MCF 10A (cell line): Measurements from ENCODE around the gene SYNE1. TPM values are rescaled to one million over a fixed set of nuclear protein-coding genes. Genes with fewer than 3 reads are reported as not detected.

Source experiments
- BruUV-seq: library from RNA; stranded (reverse); fragments of 400-500 nt; replicated peaks from 2 replicates; lab custom pipeline; 2021; lab: Mats Ljungman, UMichigan
- CTCF ChIA-PET: fragments of 300-600 bp; sonication (Branson Sonifier 250); formaldehyde crosslinking; extraction: SDS; loops from one replicate; lab custom pipeline; 2021; ENCODE audit warnings: antibody characterized with exemption, inconsistent platforms; lab: Yijun Ruan, JAX
- POLR2A ChIA-PET: fragments of 300-600, 350-650 bp; sonication (Branson Sonifier 250); formaldehyde crosslinking; extraction: SDS; loops from one replicate; lab custom pipeline; 2020; ENCODE audit warnings: antibody characterized with exemption, inconsistent platforms; lab: Yijun Ruan, JAX
- DNase-seq: peaks from one replicate; pipeline ENCODE4 v3.0.0-alpha.2; 2018; ENCODE audit not compliant: unreplicated experiment
- H3K27ac Mint-ChIP-seq: one replicate; pipeline ENCODE4 v1.8.0; 2022; ENCODE audit warnings: mild to moderate bottlenecking, low read depth, mixed read lengths; ENCODE audit not compliant: unreplicated experiment
- H3K27me3 Mint-ChIP-seq: one replicate; pipeline ENCODE4 v1.8.0; 2022; ENCODE audit warnings: mixed read lengths; ENCODE audit not compliant: insufficient read depth, unreplicated experiment
- H3K36me3 Mint-ChIP-seq: one replicate; pipeline ENCODE4 v1.8.0; 2022; ENCODE audit warnings: mild to moderate bottlenecking, moderate library complexity, mixed read lengths; ENCODE audit not compliant: insufficient read depth, unreplicated experiment
- H3K4me1 Mint-ChIP-seq: one replicate; pipeline ENCODE4 v1.8.0; 2022; ENCODE audit warnings: mixed read lengths; ENCODE audit not compliant: insufficient read depth, unreplicated experiment
- H3K4me3 Mint-ChIP-seq: one replicate; pipeline ENCODE4 v1.8.0; 2022; ENCODE audit warnings: mild to moderate bottlenecking, moderate library complexity, mixed read lengths; ENCODE audit not compliant: unreplicated experiment
- H3K9me3 Mint-ChIP-seq: one replicate; pipeline ENCODE4 v1.8.0; 2022; ENCODE audit warnings: mixed read lengths; ENCODE audit not compliant: unreplicated experiment
- intact Hi-C: fragments of 100-400 bp; cut with micrococcal nuclease; formaldehyde crosslinking; loops from 2 replicates; pipeline ENCODE4 v1.14.1; 2022
- total RNA-seq: library from RNA; stranded (reverse); gene quantifications from 2 replicates; pipeline ENCODE4 v1.2.3, GENCODE V29; 2022
- TF ChIP-seq, protein P1 (sequence below): fragments of 200-600 bp; IDR thresholded peaks from one replicate; pipeline ENCODE4 v1.8.0; 2022; ENCODE audit warnings: antibody characterized with exemption, mild to moderate bottlenecking; ENCODE audit not compliant: unreplicated experiment

Gene SYNE1
- total RNA-seq, 1 experiment from 2014 or later: 25.4 TPM

DNA sequence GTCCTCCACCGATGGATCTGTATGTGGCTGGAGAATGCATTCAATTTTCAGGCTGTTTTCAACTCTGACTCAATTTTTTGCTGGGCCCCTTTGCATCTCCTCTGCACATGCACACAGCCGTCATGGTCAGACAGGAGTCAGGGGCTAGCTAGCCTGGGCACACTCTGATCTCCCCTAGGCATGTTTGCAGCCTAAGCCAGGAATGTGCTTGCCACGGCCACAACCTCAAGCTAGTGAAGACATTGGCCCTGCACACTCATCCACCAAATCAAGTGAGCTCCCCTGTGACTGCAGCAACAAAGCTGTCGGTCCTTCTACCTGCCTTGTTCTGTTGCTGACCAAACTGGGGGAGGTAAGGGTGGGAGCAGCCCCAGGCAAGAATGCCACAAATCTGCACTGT is 529.2 kb downstream of the SYNE1 start:
- Mint-ChIP-seq H3K4me1 (peaks cover 8% of the 10 kb centered on the region), H3K27me3 (no peaks in the 10 kb centered on the region), H3K27ac (no peak overlapping the region), H3K4me3 (no peak overlapping the region), H3K9me3 (no peaks in the 10 kb centered on the region), H3K36me3 (no peaks in the 10 kb centered on the region)
- POLR2A ChIA-PET: interaction anchor here (0.7 to 1.1 kb wide), 2 partner anchors 11 to 430 kb away, joined by 3 read pairs; no protein-coding TSS in a partner anchor
- no TSS peak for BruUV-seq
- TF ChIP-seq, protein P1, sequence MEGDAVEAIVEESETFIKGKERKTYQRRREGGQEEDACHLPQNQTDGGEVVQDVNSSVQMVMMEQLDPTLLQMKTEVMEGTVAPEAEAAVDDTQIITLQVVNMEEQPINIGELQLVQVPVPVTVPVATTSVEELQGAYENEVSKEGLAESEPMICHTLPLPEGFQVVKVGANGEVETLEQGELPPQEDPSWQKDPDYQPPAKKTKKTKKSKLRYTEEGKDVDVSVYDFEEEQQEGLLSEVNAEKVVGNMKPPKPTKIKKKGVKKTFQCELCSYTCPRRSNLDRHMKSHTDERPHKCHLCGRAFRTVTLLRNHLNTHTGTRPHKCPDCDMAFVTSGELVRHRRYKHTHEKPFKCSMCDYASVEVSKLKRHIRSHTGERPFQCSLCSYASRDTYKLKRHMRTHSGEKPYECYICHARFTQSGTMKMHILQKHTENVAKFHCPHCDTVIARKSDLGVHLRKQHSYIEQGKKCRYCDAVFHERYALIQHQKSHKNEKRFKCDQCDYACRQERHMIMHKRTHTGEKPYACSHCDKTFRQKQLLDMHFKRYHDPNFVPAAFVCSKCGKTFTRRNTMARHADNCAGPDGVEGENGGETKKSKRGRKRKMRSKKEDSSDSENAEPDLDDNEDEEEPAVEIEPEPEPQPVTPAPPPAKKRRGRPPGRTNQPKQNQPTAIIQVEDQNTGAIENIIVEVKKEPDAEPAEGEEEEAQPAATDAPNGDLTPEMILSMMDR: no peak
- CTCF ChIA-PET: interaction anchor here (1.4 to 1.6 kb wide), 2 partner anchors 10 to 16 kb away, joined by 4 to 6 read pairs; no protein-coding TSS in a partner anchor
- intact Hi-C loops: no loop called here
- DNase-seq: no peak

DNA sequence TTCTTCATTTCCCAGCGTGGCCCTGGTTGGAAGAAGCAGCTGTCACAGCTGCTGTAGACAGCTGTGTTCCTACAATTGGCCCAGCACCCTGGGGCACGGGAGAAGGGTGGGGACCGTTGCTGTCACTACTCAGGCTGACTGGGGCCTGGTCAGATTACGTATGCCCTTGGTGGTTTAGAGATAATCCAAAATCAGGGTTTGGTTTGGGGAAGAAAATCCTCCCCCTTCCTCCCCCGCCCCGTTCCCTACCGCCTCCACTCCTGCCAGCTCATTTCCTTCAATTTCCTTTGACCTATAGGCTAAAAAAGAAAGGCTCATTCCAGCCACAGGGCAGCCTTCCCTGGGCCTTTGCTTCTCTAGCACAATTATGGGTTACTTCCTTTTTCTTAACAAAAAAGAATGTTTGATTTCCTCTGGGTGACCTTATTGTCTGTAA is 537.0 kb downstream of the SYNE1 start:
- Mint-ChIP-seq H3K36me3 (peaks cover 9% of the 10 kb centered on the region), H3K27ac (no peak overlapping the region), H3K9me3 (no peaks in the 10 kb centered on the region), H3K4me3 (no peak overlapping the region), H3K4me1 (peaks cover 29% of the 10 kb centered on the region), H3K27me3 (no peaks in the 10 kb centered on the region)
- ChIA-PET CTCF (interaction anchor here (0.5 to 2.9 kb wide), 5 partner anchors 10 to 460 kb away, joined by 3 to 13 read pairs (median 8); no protein-coding TSS in a partner anchor), POLR2A (interaction anchor here (0.6 to 1.5 kb wide), 6 partner anchors 10 to 336 kb away, joined by 3 to 7 read pairs (median 3); no protein-coding TSS in a partner anchor)
- TF ChIP-seq, protein P1: no peak
- intact Hi-C loops: no loop called here
- DNase-seq: peak; percentile 56
- no TSS peak for BruUV-seq

DNA sequence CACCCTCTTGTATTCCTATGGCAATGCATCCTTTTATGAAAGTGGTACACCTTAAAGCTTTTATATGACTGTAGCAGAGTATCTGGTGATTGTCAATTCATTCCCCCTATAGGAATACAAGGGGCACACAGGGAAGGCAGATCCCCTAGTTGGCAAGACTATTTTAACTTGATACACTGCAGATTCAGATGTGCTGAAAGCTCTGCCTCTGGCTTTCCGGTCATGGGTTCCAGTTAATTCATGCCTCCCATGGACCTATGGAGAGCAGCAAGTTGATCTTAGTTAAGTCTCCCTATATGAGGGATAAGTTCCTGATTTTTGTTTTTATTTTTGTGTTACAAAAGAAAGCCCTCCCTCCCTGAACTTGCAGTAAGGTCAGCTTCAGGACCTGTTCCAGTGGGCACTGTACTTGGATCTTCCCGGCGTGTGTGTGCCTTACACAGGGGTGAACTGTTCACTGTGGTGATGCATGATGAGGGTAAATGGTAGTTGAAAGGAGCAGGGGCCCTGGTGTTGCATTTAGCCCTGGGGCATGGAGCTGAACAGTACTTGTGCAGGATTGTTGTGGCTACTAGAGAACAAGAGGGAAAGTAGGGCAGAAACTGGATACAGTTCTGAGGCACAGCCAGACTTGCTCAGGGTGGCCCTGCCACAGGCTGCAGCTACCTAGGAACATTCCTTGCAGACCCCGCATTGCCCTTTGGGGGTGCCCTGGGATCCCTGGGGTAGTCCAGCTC is 537.5 kb downstream of the SYNE1 start:
- BruUV-seq: no TSS peak
- CTCF ChIA-PET: interaction anchor here (0.6 to 2.9 kb wide), 7 partner anchors 11 to 334 kb away, joined by 3 to 13 read pairs (median 4); no protein-coding TSS in a partner anchor
- no peaks in the 10 kb centered on the region for H3K27me3 Mint-ChIP-seq
- intact Hi-C loops: no loop called here
- no peak overlapping the region for H3K27ac Mint-ChIP-seq
- H3K4me1 Mint-ChIP-seq: peaks cover 35% of the 10 kb centered on the region
- H3K9me3 Mint-ChIP-seq: no peaks in the 10 kb centered on the region
- no peak overlapping the region for H3K4me3 Mint-ChIP-seq
- TF ChIP-seq, protein P1: no peak
- peaks cover 14% of the 10 kb centered on the region for H3K36me3 Mint-ChIP-seq
- POLR2A ChIA-PET: interaction anchor here (0.6 to 1.5 kb wide), 5 partner anchors 10 to 334 kb away, joined by 3 to 7 read pairs (median 3); no protein-coding TSS in a partner anchor
- no peak for DNase-seq

DNA sequence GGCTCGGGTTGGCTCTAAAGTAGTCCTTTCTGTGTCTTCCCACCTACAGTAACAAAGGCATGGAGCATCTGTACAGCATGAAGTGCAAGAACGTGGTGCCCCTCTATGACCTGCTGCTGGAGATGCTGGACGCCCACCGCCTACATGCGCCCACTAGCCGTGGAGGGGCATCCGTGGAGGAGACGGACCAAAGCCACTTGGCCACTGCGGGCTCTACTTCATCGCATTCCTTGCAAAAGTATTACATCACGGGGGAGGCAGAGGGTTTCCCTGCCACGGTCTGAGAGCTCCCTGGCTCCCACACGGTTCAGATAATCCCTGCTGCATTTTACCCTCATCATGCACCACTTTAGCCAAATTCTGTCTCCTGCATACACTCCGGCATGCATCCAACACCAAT is 538.5 kb downstream of the SYNE1 start:
- TF ChIP-seq, protein P1: no peak
- Mint-ChIP-seq H3K27me3 (no peaks in the 10 kb centered on the region), H3K4me3 (no peak overlapping the region), H3K36me3 (peaks cover 14% of the 10 kb centered on the region), H3K9me3 (no peaks in the 10 kb centered on the region), H3K27ac (no peak overlapping the region), H3K4me1 (peaks cover 44% of the 10 kb centered on the region)
- CTCF ChIA-PET: interaction anchor here (0.6 to 2.9 kb wide), 6 partner anchors 26 to 334 kb away, joined by 3 to 13 read pairs (median 4); no protein-coding TSS in a partner anchor
- BruUV-seq: no TSS peak
- POLR2A ChIA-PET: no interaction called here
- intact Hi-C loops: no loop called here
- DNase-seq: peak; percentile 80
